Measurements from ENCODE around the gene PRR14. TPM values are rescaled to one million over a fixed set of nuclear protein-coding genes. Genes with fewer than 3 reads are reported as not detected.

The PRR14 gene
- total and polyA plus RNA-seq, 8 donors: 9.0 to 123 (median 79.6) TPM

DNA sequence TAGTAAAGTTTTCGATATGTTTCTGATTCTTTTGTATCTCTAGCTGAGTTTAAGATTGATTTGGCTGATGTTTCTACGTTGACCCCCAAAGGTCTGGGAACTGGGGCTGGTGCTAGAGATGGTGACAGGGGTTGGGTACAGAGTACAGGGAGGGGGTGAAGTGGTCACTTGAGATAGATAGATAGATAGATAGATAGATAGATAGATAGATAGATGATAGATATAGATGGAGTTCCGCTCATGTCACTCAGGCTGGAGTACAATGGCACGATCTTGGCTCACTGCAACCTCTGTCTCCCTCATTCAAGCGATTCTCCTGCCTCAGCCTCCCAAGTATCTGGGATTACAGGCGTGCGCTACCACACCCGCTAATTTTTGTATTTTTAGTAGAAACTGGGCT, 5.6 kb downstream of the PRR14 start:
- DNase-seq: no peak
- Histone ChIP-seq H3K4me3 (no peak overlapping the region), H3K27me3 (no peaks in the 10 kb centered on the region), H3K36me3 (peaks cover 38 to 58% (median 56%) of the 10 kb centered on the region in 4 donors), H3K4me1 (peaks cover 36 to 59% (median 52%) of the 10 kb centered on the region in 4 donors), H3K27ac (peak overlapping the region in 3 of 5 donors; percentile 96 to 99 (median 98)), H3K9me3 (no peaks in the 10 kb centered on the region)
- intact Hi-C loops (cut with DNase I; ENCODE audit: low total_unique reads): loop anchor here (10.0 kb wide), 1 partner anchor 92 kb away; no protein-coding TSS in a partner anchor
- 93 to 96% (median 95%) methylated on average over 8 of the region's 8 CpGs for WGBS, 5 donors
- TF ChIP-seq, protein P1, sequence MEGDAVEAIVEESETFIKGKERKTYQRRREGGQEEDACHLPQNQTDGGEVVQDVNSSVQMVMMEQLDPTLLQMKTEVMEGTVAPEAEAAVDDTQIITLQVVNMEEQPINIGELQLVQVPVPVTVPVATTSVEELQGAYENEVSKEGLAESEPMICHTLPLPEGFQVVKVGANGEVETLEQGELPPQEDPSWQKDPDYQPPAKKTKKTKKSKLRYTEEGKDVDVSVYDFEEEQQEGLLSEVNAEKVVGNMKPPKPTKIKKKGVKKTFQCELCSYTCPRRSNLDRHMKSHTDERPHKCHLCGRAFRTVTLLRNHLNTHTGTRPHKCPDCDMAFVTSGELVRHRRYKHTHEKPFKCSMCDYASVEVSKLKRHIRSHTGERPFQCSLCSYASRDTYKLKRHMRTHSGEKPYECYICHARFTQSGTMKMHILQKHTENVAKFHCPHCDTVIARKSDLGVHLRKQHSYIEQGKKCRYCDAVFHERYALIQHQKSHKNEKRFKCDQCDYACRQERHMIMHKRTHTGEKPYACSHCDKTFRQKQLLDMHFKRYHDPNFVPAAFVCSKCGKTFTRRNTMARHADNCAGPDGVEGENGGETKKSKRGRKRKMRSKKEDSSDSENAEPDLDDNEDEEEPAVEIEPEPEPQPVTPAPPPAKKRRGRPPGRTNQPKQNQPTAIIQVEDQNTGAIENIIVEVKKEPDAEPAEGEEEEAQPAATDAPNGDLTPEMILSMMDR (IDR thresholded peaks at IDR 0.05): no peak

DNA sequence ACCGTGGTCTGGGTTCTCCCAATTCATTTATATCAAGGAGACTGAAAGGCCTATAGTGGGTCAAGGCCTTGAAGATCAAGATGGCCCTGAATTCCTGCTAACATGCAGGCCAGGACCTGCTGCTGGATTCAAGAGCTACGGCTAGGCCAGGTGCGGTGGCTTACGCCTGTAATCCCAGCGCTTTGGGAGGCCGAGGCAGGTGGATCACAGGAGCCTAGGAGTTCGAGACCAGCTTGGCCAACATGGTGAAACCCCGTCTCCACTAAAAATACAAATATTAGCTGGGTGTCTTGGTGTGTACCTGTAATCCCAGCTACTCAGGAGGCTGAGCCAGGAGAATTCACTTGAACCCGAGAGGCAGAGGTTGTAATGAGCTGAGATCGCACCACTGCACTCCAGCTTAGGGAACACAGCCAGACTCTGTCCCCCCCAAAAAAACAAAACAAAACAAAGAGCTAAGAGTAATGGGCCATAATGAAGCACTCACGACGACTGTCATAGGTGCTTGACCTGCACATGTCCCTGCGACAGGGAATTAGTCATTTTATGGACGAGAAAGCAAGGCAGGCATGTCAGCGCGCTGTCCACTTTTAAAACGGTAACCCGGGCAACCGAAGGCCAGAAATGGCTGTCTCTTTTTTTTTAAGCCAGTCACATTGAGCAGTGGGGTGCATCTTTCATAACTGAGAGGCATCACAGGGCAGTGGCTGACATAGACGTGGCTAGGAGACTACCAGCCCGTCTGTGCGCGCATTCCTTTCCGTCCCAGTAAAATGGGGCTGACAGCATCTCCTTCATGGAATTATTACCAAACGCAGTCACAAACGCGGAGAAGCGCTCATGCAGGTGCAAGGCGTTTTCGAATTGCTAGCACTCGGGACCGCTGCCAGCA, 6.5 kb downstream of the PRR14 start:
- no peak for DNase-seq
- Histone ChIP-seq H3K4me3 (peak overlapping the region; percentile 36 to 52 (median 43)), H3K4me1 (peaks cover 39 to 60% (median 52%) of the 10 kb centered on the region in 4 donors), H3K27me3 (no peaks in the 10 kb centered on the region), H3K9me3 (no peaks in the 10 kb centered on the region), H3K27ac (peak overlapping the region; percentile 85 to 99 (median 96)), H3K36me3 (peaks cover 40 to 66% (median 63%) of the 10 kb centered on the region in 4 donors)
- TF ChIP-seq EP300 (IDR thresholded peaks at IDR 0.05) (no peak), POLR2A (IDR thresholded peaks at IDR 0.05) (no peak), POLR2AphosphoS5 (IDR thresholded peaks at IDR 0.05) (no peak)
- TF ChIP-seq, protein P1 (IDR thresholded peaks at IDR 0.05): no peak
- WGBS, 5 donors: 28 to 30% (median 30%) methylated on average over 29 to 32 of the region's 32 CpGs
- intact Hi-C loops (cut with DNase I; ENCODE audit: low total_unique reads): loop anchor here (10.0 kb wide), 1 partner anchor 92 kb away; no protein-coding TSS in a partner anchor

DNA sequence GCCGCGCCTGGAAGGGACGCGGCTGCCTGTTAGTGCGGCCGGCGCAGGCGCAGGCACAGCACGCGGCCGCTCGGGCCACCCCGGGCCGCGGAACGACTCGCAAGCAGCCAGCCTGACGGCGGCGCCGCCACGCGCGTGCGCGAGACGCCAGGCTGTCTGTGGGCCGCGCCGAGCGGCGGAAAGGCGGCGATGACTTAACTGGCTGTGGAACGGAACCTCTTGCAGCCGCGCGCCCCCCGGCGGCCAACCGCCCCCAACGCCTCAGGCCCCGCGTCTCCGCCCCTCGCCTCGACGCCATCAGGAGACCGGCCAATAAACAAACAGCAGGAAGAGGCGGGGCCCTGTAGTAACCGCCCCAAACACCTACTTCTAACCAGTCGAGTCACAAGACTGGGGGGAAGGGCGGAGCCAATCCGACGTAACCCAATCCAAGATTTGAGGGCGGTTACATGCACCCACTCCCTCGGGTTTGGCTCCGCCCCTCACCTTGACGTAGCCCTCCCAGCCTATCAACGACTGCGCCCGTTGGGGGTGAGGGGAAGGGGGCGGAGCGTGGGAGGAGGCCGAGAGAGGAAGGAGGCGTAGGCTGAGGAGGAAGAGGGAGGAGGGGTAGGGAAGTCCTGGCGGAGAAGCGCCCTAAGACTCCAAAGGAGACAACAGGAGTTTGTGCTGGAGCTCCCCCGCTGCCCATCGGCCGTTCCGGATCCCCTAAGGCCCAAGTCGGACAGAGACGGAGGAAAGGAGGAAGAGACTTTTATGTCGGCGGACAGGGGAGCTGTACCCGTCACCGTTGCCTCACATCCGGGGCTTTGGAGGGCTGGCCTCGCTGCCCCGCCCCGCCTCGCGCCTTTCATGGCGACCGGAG, 7.3 kb downstream of the PRR14 start, which contains the start of gene FBRS:
Gene FBRS, plus strand, starts transcription at position 566 of the 865 bp plus-strand sequence. CDS start 1,088 bp downstream, outside the sequence.
- no peaks in the 10 kb centered on the region for H3K9me3 ChIP-seq
- no peaks in the 10 kb centered on the region for H3K27me3 ChIP-seq
- WGBS, 5 donors: 0 to 1% (median 0%) methylated on average over 28 to 86 of the region's 86 CpGs
- H3K27ac ChIP-seq: peak within 1 kb of the TSS; percentile 96 to 99 (median 99)
- peaks cover 35 to 60% (median 51%) of the 10 kb centered on the region in 4 donors for H3K4me1 ChIP-seq
- TF ChIP-seq EP300 (IDR thresholded peaks at IDR 0.05) (no peak), POLR2AphosphoS5 (IDR thresholded peaks at IDR 0.05) (peak; percentile 56 to 94 (median 93)), POLR2A (IDR thresholded peaks at IDR 0.05) (peak in 2 of 4 donors; percentile 53 to 81)
- TF ChIP-seq, protein P1 (IDR thresholded peaks at IDR 0.05): peak in 5 of 7 experiments; percentile 68 to 90 (median 81)
- peaks cover 43 to 67% (median 64%) of the 10 kb centered on the region in 4 donors for H3K36me3 ChIP-seq
- H3K4me3 ChIP-seq: peak within 1 kb of the TSS; percentile 94 to 98 (median 96)
- peak; percentile 100 for DNase-seq
- intact Hi-C loops (cut with DNase I; ENCODE audit: low total_unique reads): loop anchor here (10.0 kb wide), 1 partner anchor 93 kb away; no protein-coding TSS in a partner anchor
